Hepatocyte (in vitro differentiated cells): ENCODE measurements around the gene CREBBP. TPM values are rescaled to one million over a fixed set of nuclear protein-coding genes. Genes with fewer than 3 reads are reported as not detected.
"Not testable (repeated sequence)": the region's sequence is repeated elsewhere in the genome, so short reads cannot be mapped to it uniquely, and the experiment has no call there.

Experiments
- DNase-seq: peaks from one replicate; pipeline ENCODE4 v3.0.0-alpha.2; 2016; ENCODE audit warnings: low spot score
- H2AFZ ChIP-seq: fragments of 200-600 bp; sonication (generic); 2 replicates; pipeline ENCODE4 v1.6.0; 2016; ENCODE audit warnings: antibody characterized with exemption, mild to moderate bottlenecking
- H3K27ac ChIP-seq: fragments of 200-600 bp; sonication (generic); 2 replicates; pipeline ENCODE4 v1.5.1; 2016; ENCODE audit warnings: mild to moderate bottlenecking
- H3K27me3 ChIP-seq: fragments of 200-600 bp; sonication (generic); 2 replicates; pipeline ENCODE4 v1.6.1; 2016
- H3K36me3 ChIP-seq: fragments of 200-600 bp; sonication (generic); replicated peaks from 2 replicates; pipeline ENCODE4 v1.5.1; 2016; ENCODE audit warnings: low read depth; ENCODE audit not compliant: insufficient read depth
- H3K4me1 ChIP-seq: fragments of 200-600 bp; sonication (generic); 2 replicates; pipeline ENCODE4 v1.5.1; 2016; ENCODE audit warnings: mild to moderate bottlenecking, moderate library complexity; ENCODE audit not compliant: insufficient read depth
- H3K4me2 ChIP-seq: fragments of 200-600 bp; sonication (generic); 2 replicates; pipeline ENCODE4 v1.6.0; 2016
- H3K4me3 ChIP-seq: fragments of 200-600 bp; sonication (generic); 2 replicates; pipeline ENCODE4 v1.5.1; 2016; ENCODE audit warnings: mild to moderate bottlenecking
- H3K79me2 ChIP-seq: fragments of 200-600 bp; sonication (generic); 2 replicates; pipeline ENCODE4 v1.6.0; 2017; ENCODE audit warnings: mild to moderate bottlenecking
- H3K9me2 ChIP-seq: fragments of 200-600 bp; sonication (generic); replicated peaks from 2 replicates; pipeline ENCODE4 v1.6.0; 2017; ENCODE audit warnings: mild to moderate bottlenecking; ENCODE audit not compliant: insufficient read depth
- H3K9me3 ChIP-seq: fragments of 200-600 bp; sonication (generic); 2 replicates; pipeline ENCODE4 v1.5.1; 2016; ENCODE audit warnings: low read depth, mild to moderate bottlenecking
- H4K20me1 ChIP-seq: fragments of 200-600 bp; sonication (generic); 2 replicates; pipeline ENCODE4 v1.6.0; 2016; ENCODE audit warnings: mild to moderate bottlenecking; ENCODE audit not compliant: insufficient read depth, poor library complexity, severe bottlenecking
- EZH2 ChIP-seq: fragments of 200-600 bp; sonication (generic); IDR thresholded peaks from 2 replicates; pipeline ENCODE4 v1.6.1; 2016; ENCODE audit warnings: antibody characterized with exemption, mild to moderate bottlenecking, borderline replicate concordance
- EZH2phosphoT487 ChIP-seq: fragments of 200-600 bp; sonication (generic); IDR thresholded peaks from one replicate; pipeline ENCODE4 v1.6.1; 2018; ENCODE audit warnings: antibody characterized with exemption, mild to moderate bottlenecking, low read depth, moderate library complexity; ENCODE audit not compliant: unreplicated experiment, severe bottlenecking
- WGBS: methylation state at CpG from one replicate; pipeline ENCODE4 v1.1.6; 2016; ENCODE audit warnings: low lambda C conversion rate; ENCODE audit errors: missing lambda C conversion rate; 5-methylcytosine and 5-hydroxymethylcytosine counted together
- polyA plus RNA-seq: library from polyadenylated mRNA; unstranded; fragments of >200 nt; fragmentation: Nextera tagmentation; extraction: Ambion mirVana; gene quantifications from 2 replicates; pipeline ENCODE4 v1.2.1, GENCODE V29; 2016
- total RNA-seq: library from RNA; depleted of rRNA; stranded (reverse); fragments of >200 nt; gene quantifications from 2 replicates; pipeline ENCODE4 v1.2.3, GENCODE V29; 2014
- TF ChIP-seq, protein P1 (sequence below): fragments of 200-600 bp; sonication (generic); IDR thresholded peaks from 2 replicates; pipeline ENCODE4 v1.5.1; 2016; ENCODE audit warnings: antibody characterized with exemption, mild to moderate bottlenecking; ENCODE audit not compliant: poor library complexity

CREBBP gene
- total and polyA plus RNA-seq, 2 experiments from 2014 or later, result 18.9 to 31.5 TPM

DNA sequence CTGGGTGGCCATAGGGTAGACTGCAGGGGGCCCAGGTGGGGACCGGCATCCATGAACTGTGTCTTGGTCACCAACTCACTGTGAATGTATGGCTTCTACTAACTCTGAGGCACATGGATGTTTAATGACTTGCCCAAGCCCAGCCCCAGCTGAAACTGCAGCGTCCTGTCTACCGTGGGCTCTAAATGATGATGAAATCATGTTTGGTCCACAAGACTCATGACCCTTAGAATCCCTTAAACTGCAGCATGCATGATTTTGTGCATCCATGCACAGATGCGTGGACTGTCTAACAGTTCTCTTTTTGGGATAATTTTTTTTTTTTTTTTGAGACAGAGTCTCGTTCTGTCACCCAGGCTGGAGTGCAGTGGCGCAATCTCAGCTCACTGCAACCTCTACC is 32.4 kb upstream of the CREBBP start:
- H3K9me3 ChIP-seq, result no peaks in the 10 kb centered on the region
- H3K27me3 ChIP-seq, result no peaks in the 10 kb centered on the region
- TF ChIP-seq EZH2phosphoT487 (no peak), EZH2 (no peak)
- TF ChIP-seq, protein P1, sequence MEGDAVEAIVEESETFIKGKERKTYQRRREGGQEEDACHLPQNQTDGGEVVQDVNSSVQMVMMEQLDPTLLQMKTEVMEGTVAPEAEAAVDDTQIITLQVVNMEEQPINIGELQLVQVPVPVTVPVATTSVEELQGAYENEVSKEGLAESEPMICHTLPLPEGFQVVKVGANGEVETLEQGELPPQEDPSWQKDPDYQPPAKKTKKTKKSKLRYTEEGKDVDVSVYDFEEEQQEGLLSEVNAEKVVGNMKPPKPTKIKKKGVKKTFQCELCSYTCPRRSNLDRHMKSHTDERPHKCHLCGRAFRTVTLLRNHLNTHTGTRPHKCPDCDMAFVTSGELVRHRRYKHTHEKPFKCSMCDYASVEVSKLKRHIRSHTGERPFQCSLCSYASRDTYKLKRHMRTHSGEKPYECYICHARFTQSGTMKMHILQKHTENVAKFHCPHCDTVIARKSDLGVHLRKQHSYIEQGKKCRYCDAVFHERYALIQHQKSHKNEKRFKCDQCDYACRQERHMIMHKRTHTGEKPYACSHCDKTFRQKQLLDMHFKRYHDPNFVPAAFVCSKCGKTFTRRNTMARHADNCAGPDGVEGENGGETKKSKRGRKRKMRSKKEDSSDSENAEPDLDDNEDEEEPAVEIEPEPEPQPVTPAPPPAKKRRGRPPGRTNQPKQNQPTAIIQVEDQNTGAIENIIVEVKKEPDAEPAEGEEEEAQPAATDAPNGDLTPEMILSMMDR, result no peak
- no peak overlapping the region for H3K4me3 ChIP-seq
- no peaks in the 10 kb centered on the region for H3K79me2 ChIP-seq
- H3K9me2 ChIP-seq, result no peaks in the 10 kb centered on the region
- H4K20me1 ChIP-seq, result no peaks in the 10 kb centered on the region
- 90% methylated on average over 6 of the region's 6 CpGs for WGBS
- H3K27ac ChIP-seq, result no peak overlapping the region
- H3K36me3 ChIP-seq, result no peaks in the 10 kb centered on the region
- DNase-seq, result no peak
- no peak overlapping the region for H2AFZ ChIP-seq
- H3K4me1 ChIP-seq, result no peaks in the 10 kb centered on the region
- H3K4me2 ChIP-seq, result no peak overlapping the region

DNA sequence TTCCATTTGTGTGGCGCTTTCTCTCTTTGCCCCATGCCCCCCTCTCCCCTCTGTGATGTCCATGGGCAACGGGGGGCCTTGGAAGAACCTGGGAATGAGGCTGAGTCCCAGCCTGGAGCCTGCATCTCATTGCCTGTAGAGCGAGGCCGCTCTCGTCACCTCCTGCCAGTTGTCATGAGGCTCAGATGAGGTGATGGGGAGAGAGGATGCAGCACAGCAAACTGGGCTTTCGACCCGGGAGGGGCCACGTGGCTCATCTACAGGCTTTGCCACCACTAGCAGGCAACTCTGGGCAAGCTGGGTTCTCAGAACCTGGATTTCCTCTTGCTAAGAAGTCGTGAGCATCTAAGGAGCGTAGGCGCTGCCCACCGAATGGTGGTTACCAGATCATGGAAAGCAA is 31.9 kb upstream of the CREBBP start:
- H3K27ac ChIP-seq, result no peak overlapping the region
- no peaks in the 10 kb centered on the region for H3K9me2 ChIP-seq
- WGBS, result 93% methylated on average over 12 of the region's 12 CpGs
- no peaks in the 10 kb centered on the region for H3K4me1 ChIP-seq
- H3K9me3 ChIP-seq, result no peaks in the 10 kb centered on the region
- H2AFZ ChIP-seq, result no peak overlapping the region
- no peak overlapping the region for H3K4me3 ChIP-seq
- no peaks in the 10 kb centered on the region for H4K20me1 ChIP-seq
- no peaks in the 10 kb centered on the region for H3K27me3 ChIP-seq
- no peak for DNase-seq
- TF ChIP-seq EZH2phosphoT487 (no peak), EZH2 (no peak)
- TF ChIP-seq, protein P1, result no peak
- H3K36me3 ChIP-seq, result no peaks in the 10 kb centered on the region
- no peak overlapping the region for H3K4me2 ChIP-seq
- no peaks in the 10 kb centered on the region for H3K79me2 ChIP-seq

DNA sequence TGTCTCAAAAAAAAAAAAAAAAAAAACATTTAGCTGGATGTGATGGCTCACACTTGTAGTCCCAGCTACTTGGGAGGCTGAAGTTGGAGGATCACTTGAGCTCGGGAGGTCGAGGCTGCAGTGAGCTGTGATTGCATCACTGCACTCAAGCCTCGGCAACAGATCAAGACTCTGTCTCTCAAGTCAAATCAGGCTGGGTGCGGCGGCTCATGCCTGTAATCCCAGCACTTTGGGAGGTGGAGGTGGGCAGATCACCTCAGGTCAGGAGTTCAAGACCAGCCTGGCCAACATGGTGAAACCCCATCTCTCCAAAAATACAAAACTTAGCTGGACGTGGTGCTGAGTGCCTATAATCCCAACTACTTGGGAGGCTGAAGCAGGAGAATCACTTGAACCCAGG is 31.2 kb upstream of the CREBBP start:
- H3K9me3 ChIP-seq, DNase-seq, H3K36me3 ChIP-seq, H3K27ac ChIP-seq, H3K4me2 ChIP-seq, H3K27me3 ChIP-seq, H3K79me2 ChIP-seq, H2AFZ ChIP-seq, H4K20me1 ChIP-seq, H3K9me2 ChIP-seq, H3K4me1 ChIP-seq, H3K4me3 ChIP-seq: not testable (repeated sequence)
- WGBS, result 85% methylated on average over 6 of the region's 6 CpGs

DNA sequence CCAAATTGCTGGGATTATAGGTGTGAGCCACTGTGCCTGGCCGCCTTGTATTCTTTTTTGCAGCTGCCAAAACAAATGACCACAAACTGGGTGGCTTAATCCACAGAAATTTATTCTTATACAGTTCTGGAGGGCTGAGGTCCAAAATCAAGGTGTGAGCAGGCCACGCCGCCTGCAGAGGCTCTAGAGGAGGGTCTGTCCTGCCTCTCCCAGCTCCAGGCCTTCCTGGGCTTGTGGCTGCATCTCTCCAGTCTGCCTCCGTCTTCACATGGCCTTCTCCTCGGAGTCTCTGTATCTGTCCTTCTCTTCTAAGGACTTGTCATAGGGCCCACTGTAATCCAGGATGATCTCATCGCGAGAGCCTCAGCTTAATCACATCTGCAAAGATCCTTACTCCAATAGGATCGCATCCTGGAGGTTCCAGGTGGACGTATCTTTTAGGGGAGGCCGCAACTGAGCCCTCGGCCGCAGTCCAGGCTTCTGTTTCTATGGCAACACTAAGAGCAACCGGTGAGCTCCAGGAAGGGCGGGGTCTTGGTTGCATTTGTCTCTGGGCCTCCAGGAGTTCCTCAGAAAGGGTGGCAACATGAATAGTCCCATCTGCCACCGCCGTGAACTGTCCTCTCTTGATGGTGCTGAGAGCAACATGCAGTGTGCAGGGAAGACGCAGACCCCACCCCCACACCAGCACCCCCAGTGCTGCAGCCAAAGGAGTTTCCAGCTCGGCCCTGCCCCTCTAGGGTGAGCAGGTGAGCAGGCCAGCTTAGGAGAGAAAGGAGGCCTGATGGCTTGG is 29.5 kb upstream of the CREBBP start:
- Histone ChIP-seq H4K20me1 (no peaks in the 10 kb centered on the region), H3K27me3 (no peaks in the 10 kb centered on the region), H3K79me2 (no peaks in the 10 kb centered on the region), H3K4me3 (no peak overlapping the region), H3K4me1 (no peaks in the 10 kb centered on the region), H3K9me3 (no peaks in the 10 kb centered on the region), H3K27ac (no peak overlapping the region), H3K4me2 (no peak overlapping the region), H3K9me2 (no peaks in the 10 kb centered on the region), H2AFZ (no peak overlapping the region), H3K36me3 (no peaks in the 10 kb centered on the region)
- 78% methylated on average over 18 of the region's 18 CpGs for WGBS
- DNase-seq, result no peak
- no peak for TF ChIP-seq EZH2
- no peak for TF ChIP-seq EZH2phosphoT487
- TF ChIP-seq, protein P1, result no peak
